Measurements from ENCODE around the gene ANAPC1. TPM values are rescaled to one million over a fixed set of nuclear protein-coding genes. Genes with fewer than 3 reads are reported as not detected.
"Not testable (repeated sequence)": the region's sequence is repeated elsewhere in the genome, so short reads cannot be mapped to it uniquely, and the experiment has no call there.

The ANAPC1 gene
- total RNA-seq, 1 donor from 2014 or later: 39.9 TPM

- DNase-seq (ENCODE audit: low read depth in 2 of 2): not testable (repeated sequence)
These were observed 53.5 kb downstream of the ANAPC1 start for GRCh38 chr2:111830479-111830878.

GRCh38 chr2:111828217-111828766 is 55.7 kb downstream of the ANAPC1 start:
- DNase-seq (ENCODE audit: low read depth in 2 of 2): not testable (repeated sequence)

GRCh38 chr2:111812970-111813622 is 70.9 kb downstream of the ANAPC1 start:
- not testable (repeated sequence) for DNase-seq (ENCODE audit: low read depth in 2 of 2)

- DNase-seq (ENCODE audit: low read depth in 2 of 2): not testable (repeated sequence)
These were observed 93.4 kb downstream of the ANAPC1 start for GRCh38 chr2:111790633-111791032.

GRCh38 chr2:111784081-111784480 is 99.9 kb downstream of the ANAPC1 start:
- DNase-seq (ENCODE audit: low read depth in 2 of 2): not testable (repeated sequence)

- DNase-seq (ENCODE audit: low read depth in 2 of 2): not testable (repeated sequence)
These were observed 101.8 kb downstream of the ANAPC1 start for GRCh38 chr2:111782195-111782594.

GRCh38 chr2:111781443-111782094 is 102.4 kb downstream of the ANAPC1 start:
- not testable (repeated sequence) for DNase-seq (ENCODE audit: low read depth in 2 of 2)

GRCh38 chr2:111777155-111777554 is 106.8 kb downstream of the ANAPC1 start:
- DNase-seq (ENCODE audit: low read depth in 2 of 2): not testable (repeated sequence)

- DNase-seq (ENCODE audit: low read depth in 2 of 2): not testable (repeated sequence)
These were observed 107.7 kb downstream of the ANAPC1 start for GRCh38 chr2:111776296-111776695.

GRCh38 chr2:111772180-111772579 is 111.8 kb downstream of the ANAPC1 start:
- not testable (repeated sequence) for DNase-seq (ENCODE audit: low read depth in 2 of 2)

GRCh38 chr2:111770916-111771658 is 112.9 kb downstream of the ANAPC1 start:
- not testable (repeated sequence) for DNase-seq (ENCODE audit: low read depth in 2 of 2)

- DNase-seq (ENCODE audit: low read depth in 2 of 2): not testable (repeated sequence)
These were observed 115.5 kb downstream of the ANAPC1 start for GRCh38 chr2:111768266-111769190.

GRCh38 chr2:111767087-111767486 is 116.9 kb downstream of the ANAPC1 start:
- peak; percentile 7 to 25 for DNase-seq (ENCODE audit: low read depth in 2 of 2)

GRCh38 chr2:111766295-111766694 is 117.7 kb downstream of the ANAPC1 start:
- DNase-seq (ENCODE audit: low read depth in 2 of 2): not testable (repeated sequence)

GRCh38 chr2:111764151-111764550 is 119.8 kb downstream of the ANAPC1 start:
- DNase-seq (ENCODE audit: low read depth in 2 of 2): not testable (repeated sequence)

- DNase-seq (ENCODE audit: low read depth in 2 of 2): not testable (repeated sequence)
These were observed 123.2 kb downstream of the ANAPC1 start for GRCh38 chr2:111760697-111761284.

- DNase-seq (ENCODE audit: low read depth in 2 of 2): not testable (repeated sequence)
These were observed 131.5 kb downstream of the ANAPC1 start for GRCh38 chr2:111752533-111752932.

- not testable (repeated sequence) for DNase-seq (ENCODE audit: low read depth in 2 of 2)
These were observed 133.4 kb downstream of the ANAPC1 start for GRCh38 chr2:111750641-111751040.

- DNase-seq (ENCODE audit: low read depth in 2 of 2): not testable (repeated sequence)
These were observed 135.6 kb downstream of the ANAPC1 start for GRCh38 chr2:111748429-111748828.

GRCh38 chr2:111747410-111748115 is 136.4 kb downstream of the ANAPC1 start:
- peak in 1 of 2 donors; percentile 12 for DNase-seq (ENCODE audit: low read depth in 2 of 2)
